HG03457 (cell line): ENCODE measurements around the gene RUFY2.
"Not testable (repeated sequence)": the region's sequence is repeated elsewhere in the genome, so short reads cannot be mapped to it uniquely, and the experiment has no call there.

Experiments used
- ATAC-seq: cut with Tn5 transposase; IDR thresholded peaks from one replicate; pipeline ENCODE4 v1.9.1; 2021; ENCODE audit warnings: moderate number of reproducible peaks; ENCODE audit not compliant: unreplicated experiment

The RUFY2 gene, protein sequence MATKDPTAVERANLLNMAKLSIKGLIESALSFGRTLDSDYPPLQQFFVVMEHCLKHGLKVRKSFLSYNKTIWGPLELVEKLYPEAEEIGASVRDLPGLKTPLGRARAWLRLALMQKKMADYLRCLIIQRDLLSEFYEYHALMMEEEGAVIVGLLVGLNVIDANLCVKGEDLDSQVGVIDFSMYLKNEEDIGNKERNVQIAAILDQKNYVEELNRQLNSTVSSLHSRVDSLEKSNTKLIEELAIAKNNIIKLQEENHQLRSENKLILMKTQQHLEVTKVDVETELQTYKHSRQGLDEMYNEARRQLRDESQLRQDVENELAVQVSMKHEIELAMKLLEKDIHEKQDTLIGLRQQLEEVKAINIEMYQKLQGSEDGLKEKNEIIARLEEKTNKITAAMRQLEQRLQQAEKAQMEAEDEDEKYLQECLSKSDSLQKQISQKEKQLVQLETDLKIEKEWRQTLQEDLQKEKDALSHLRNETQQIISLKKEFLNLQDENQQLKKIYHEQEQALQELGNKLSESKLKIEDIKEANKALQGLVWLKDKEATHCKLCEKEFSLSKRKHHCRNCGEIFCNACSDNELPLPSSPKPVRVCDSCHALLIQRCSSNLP

DNA sequence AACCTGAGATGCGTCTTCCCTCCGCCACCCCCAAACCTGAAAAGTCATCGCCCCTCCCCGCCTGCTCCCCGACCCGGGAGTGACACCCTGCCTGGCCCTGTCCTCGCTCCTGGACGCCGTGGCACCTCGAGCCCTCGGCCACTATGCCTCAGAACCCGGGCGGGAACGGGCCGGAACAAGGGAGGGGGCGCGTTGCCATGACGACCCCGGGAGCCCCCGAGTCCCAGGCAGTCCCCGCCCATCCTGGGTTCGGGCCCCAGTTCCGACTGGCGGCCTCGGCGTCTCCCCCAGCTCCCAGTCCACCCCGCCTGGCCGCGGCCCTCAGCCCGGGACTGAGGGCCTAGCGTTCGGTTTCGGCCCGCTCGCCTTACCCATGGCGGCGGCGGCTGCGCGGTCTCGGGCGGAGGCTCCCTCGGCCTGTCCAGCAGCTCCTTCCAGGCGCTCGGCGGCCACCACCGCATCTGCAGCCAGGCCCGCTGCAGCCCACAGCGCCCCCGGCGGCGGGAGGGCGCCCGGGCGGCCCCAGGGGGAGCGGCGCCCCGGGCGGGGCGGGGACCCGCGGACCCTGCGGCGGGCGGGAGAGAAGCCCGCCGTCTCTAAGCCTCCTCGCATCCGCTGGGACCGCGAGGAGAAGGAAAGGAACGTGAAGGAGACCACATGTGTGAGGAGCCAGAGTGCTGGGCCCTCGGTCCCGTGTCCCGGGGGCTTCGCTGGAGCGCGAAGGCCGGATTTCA, at the start of gene RUFY2:
Gene RUFY2 (minus strand): TSS at position 463 of the 734 bp plus-strand sequence. CDS start 88 bp downstream, at position 375.
- ATAC-seq, result peak; percentile 93

DNA sequence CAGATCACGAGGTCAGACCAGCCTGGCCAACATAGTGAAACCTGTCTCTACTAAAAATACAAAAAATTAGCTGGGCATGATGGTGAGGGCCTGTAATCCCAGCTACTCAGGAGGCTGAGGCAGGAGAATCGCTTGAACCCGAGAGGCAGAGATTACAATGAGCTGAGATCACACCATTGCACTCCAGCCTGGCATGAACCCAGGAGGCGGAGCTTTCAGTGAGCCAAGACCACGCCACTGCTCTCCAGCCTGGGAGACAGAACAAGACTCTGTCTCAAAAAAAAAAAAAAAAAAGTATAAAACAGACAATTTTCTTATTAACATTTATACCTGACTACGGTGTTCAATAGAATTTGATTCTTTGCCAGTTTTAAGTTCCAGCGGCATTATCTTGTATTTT, 42.6 kb upstream of the RUFY2 start:
- ATAC-seq, result not testable (repeated sequence)

DNA sequence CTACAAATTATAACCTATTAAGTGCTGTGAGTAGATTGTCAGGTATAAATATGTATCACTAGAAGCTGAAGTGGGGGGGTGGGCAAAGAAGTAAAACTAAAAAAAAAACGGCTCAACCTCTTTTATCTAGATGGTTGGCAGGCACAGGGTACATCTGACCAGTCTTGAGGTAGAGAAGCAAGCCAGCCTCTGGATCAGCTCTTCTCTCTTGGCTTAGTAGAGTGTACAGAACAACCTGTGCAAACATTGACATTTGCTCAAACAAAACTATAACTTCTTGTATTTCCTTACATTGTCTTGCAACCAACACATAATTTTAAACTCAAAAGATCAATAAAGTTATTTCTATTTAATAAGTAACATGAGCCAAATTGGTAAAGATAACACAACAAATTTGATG, 39.1 kb upstream of the RUFY2 start:
- no peak for ATAC-seq

DNA sequence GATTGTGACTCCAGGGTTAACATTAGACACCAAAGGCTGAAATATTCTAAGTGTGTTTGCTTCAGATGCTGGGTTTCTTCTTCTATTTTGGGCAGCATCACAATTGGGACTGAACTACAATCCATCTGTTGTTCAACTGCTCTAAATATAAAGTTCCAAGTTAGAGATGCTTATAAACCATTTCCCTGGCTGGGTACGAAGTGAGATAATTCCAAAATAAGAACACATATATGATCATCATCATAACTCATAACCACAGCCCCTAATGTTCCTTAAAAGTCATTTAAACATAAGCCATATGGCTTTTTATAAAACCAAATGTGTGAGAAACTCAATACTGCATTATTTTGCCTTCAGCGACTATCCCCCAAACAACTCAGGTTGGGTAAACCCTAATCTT, 35.9 kb upstream of the RUFY2 start:
- ATAC-seq, result no peak

DNA sequence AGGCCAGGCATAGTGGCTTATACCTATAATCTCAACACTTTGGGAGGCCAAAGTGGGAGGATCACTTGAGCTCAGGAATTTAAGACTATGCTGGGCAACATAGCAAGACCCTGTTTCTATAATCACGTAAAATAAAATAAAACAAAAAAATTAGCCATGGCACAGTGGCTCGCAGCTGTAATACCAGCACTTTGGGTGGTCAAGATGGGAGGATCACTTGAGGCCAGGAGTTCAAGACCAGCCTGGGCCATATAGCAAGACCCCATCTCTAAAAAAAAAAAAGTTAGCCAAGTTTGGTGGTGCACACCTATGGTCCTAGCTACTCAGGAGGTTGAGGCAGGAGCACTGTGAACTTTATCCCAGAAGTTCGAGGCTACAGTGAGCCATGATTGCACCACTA, 33.8 kb upstream of the RUFY2 start:
- no peak for ATAC-seq

DNA sequence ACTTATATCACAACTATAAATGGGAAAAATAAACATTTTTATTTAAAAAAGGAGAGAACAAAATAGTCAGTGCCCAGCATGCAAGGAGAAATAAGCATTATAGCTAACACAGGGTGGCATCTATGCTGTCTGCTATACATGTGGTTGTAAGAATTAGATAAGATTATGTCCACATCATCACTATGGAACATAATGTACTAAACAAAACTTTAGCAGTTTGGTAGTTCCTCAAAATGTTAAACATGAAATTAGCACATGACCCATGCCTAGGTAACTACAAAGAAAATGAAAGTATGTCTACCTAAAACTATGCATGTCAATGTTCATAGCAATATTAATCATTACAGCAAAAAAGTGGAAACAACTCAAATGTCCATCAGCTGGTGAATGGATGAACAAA, 28.7 kb upstream of the RUFY2 start:
- ATAC-seq, result no peak

DNA sequence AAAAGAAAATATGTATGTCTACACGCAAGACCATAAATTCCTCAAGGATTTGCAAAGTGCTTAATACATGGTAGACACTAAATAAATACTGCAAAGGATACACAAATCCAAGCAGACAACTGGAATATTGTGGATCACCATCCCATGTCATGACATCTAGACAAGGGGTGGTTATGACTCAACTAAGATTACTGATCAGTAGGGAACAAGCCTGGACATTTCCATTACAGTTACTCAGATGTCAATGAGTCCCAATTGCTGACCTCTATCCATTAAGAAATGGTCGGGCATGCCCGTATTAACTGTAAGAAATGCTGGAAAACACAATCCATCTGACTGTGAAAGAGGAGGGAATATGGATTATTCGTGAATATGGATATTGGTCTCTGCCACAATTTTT, 27.6 kb upstream of the RUFY2 start:
- no peak for ATAC-seq

DNA sequence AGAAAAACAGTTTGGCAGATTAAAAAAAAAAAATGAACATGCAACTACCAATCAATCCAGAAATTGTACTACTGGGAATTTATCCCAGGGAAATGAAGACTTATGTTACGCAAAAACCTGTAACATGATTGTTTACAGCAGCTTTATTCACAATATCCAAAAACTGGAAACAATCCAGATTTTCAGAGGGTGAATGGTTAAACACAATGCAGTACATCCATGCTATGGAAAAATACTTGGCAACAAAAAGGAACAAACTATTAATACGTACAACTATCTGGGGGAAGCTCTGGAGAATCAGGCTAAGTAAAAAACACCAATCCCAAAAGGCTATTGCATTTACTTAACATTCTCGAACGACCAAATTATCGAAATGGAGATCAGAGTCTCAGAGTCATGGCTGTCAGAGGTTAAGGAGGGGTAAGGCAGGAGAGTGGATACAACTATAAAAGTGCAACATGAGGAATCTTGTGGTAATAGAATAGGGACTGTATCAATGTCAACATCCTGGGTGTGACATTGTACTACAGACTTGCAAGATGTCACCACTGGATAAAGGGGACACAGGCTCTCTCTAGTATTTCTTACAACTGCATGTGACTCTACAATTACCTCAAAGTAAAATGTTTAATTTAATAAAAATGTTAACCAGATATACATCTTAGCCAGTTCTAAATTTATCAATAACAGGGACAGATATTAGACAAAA, 21.5 kb upstream of the RUFY2 start:
- ATAC-seq, result no peak

DNA sequence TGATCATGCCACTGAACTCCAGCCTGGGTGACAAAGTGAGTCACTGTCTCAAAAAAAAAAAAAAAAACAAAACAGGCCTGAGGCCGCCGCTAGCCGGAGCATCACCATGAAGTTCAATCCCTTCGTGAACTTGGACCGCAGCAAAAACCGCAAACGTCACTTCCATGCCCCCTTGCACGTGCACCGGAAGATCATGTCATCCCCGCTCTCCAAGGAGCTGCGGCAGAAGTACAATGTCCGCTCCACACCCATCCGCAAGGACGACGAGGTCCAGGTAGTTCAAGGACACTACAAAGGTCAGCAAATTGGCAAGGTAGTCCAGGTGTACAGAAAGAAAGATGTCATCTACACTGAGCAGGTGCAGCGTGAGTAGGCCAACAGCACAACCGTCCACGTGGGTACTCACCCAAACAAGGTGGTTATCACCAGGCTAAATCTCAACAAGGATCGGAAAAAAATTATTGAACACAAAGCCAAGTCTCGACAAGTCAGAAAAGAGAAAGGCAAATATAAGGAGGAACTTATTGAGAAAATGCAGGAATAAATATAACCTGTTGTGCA, 17.5 kb upstream of the RUFY2 start:
- ATAC-seq, result no peak

DNA sequence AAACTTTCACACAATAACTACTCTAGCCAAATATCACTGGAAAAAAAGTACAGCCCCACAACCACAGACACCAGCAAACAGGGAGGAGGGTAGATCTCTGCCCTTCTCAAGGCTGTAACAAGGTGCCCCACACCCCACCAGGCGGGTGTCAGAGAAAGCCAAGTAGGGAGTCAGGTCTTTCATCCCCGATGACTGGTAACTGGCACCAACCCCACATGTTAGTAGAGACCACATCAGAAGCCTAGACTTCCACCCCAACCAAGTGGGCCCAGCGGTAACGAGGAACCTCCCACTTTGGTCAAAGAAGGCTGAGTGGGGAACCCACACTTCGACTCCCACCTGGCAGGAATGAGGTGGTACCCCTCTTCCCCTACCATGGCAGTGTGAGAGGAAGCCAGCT, 16.4 kb upstream of the RUFY2 start:
- ATAC-seq, result no peak

DNA sequence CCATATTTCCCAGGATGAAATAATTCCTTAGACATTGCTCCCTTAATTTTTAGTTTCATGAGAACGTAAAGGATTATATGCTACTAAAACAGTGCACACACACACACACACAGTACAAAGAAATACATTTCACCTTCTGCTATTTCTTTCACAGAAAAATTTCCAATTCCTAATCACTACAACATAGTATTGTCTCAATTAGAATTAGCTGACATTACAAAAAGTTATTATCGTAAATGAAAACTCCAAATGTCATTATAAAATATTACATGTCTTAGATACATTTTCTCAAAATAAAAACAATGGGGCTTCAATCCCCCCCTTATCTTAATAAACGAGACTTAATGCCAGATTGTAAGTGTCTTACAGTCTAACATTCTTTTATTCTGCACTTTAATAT, 12.3 kb upstream of the RUFY2 start:
- ATAC-seq, result no peak

DNA sequence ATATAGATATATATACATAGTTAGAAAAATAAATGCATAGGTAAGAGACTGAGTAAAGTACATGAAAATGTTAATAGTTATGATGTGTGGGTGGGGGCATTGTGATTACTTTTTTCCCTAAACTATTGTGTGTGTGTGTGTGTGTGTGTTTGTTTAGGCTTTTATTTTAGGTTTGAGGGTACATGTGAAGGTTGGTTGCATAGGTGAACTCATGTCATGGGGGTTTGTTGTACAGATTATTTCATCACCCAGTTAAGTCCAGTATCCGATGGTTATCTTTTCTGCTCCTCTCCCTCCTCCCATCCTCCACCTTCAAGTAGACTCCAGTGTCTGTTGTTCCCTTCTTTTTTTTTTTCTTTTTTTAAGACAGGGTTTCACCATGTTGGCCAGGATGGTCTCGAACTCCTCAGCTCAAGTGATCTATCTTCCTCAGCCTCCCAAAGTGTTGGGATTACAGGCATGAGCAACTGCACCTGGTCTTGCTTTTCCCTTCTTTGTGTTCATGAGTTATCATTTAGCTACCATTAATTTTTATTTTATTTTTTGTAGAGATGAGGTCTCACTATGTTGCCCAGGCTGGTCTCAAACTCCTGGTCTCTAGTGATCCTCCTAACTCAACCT, 1.9 kb upstream of the RUFY2 start:
- no peak for ATAC-seq

DNA sequence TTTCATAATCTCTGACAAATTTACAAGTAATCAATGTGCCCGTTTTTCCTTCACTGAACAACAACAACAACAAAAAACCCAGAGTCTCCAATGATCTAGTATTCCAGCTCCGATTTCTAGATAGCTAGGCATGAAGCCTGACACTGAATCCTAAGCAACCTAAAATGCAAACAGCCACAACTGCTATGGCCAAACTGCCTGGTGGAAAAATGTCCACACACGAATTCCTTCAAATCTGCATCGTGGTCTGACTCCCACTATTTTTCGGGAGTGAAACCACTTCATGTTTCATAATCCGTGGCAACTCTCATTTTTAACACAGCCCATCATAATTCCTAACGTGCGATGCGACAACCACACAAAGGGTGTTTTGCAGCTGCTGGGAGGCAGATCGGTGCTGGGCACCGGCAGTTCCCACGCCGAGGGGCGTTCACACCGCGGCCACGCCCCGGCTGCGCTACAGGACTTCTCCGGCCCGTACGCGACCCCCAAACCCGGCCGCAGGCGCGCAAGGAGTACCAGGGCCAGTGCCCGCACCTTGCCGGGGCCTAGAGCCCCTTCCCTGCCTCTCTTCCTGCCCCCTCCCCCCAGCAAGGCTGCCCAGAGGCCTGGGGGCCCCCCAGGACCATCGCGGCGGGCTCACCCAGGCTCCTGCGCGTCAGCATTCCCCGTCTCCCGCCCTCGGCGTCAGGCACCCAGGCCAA, 814 bp downstream of the RUFY2 start:
- ATAC-seq, result peak; percentile 28

DNA sequence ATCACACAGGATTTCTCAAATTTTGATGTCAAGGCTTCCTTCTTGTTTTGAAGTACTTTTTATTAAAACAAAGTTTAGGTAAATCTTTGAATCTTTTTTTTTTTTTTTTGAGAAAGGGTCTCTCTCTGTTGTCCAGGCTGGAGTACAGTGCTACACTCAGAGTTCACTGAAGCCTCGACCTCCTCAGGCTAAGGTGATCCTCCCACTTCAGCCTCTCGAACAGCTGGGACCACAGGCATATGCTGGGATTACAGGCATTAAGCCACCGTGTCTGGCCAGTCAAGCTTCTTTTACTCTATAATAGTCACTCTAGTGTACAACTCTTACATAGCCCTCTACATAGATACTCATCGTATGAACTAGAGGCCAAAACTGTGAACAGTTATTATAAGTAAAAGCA, 3.4 kb downstream of the RUFY2 start:
- no peak for ATAC-seq

DNA sequence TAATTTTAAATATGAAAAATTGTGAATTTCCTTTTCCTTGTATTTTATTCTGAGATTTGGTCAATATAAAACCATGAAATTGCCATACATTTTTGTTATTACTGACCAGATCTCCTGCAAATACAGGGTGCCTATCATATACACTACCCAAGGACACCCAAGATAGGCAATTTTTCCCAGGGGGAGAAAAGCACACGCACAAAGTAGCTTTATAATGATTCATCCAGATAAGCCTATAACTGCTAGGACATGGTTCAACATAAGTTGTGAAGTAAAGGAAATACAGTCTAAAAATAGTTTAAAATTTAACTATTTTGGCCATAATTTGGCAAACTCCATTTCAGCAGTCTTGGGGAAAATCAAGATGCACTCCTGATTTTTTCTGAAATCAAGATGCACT, 4.8 kb downstream of the RUFY2 start:
- ATAC-seq, result no peak

DNA sequence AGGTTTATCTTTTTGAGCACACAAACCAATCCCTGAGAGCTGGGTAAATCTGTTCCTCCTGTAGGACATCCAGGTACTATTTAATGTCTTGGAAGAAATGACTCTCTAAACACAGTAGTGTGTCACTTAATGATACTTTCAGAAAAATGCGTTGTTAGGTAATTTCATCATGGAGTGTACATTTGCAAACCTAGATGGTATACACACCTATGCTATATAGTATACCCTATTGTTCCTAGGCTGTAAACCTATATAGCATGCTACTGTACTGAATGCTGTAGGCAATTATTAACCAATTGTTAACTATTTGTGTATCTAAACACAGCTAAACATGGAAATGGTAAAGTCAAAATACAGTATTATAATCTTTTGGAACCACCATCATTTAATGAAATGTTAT, 10.1 kb downstream of the RUFY2 start:
- no peak for ATAC-seq

DNA sequence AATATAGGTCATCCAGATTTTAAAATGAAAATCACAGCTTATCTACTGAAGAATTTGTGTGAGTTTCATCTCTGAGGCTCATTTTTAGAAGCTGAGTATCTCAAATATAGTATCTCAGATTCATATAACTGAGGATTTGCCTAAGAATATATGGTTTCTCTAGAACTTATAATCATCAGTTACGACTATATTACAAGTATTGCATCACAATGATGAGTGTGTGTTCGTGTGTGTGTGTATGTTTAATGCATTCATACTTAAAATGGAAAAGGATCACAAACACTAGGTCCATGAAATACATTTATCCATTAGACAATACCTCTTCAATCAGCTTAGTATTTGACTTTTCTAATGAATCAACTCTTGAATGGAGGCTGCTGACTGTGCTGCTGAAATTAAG, 21.3 kb downstream of the RUFY2 start:
- no peak for ATAC-seq

DNA sequence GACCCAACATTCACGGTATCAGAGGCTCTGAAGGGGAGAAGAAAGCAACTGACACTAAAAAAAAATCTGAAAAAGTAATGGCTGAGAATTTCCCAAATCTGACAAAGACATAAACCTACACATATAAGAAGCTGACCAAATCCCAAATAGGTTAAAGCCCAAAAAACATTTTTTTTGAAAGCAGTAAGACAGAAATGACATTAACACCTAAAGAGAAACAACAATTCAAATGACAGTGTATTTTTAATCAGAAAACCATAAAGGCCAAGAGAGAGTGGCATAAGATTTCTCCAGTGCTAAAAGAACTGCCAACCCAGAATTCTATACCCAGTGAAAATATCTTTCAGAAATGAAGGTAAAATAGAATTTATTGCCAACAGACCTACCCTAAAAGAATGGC, 35.5 kb downstream of the RUFY2 start:
- ATAC-seq, result no peak

DNA sequence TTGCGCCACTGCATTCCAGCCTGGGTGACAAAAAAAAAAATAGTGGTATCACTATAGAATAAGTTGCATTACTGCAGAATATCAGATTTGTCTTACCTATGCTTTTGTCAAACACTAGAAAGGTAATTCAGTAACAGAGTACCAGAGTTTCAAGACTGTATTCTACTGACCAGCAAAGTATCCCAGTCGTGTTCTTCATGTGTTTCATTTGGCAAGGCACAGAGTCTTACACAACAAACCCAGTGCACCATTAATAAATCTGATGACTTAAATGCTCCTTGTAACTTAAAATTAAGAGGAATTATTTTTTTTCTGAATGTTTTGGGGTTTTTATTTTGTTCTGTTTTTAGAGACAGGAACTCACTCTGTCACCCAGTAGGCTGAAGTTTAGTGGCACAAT, 40.0 kb downstream of the RUFY2 start:
- no peak for ATAC-seq

DNA sequence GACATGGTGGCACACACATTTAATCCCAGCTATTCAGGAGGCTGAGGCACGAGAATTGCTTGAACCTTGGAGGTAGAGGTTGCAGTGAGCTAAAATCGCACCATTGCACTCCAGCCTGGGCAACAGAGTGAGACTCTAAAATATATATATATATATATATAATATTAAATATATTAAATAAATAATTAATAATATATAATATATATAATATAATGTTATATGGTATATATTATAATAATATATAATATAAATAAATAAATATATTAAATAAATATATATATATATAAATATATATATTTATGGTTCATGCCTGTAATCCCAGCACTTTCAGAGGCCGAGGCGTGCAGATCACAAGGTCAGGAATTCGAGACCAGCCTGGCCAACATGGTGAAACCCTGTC, 40.5 kb downstream of the RUFY2 start:
- no peak for ATAC-seq
